PC-3 (cell line): ENCODE data around the gene APOD.

Source experiments
- CTCF ChIP-seq: fragments of 300-600 bp; sonication (generic); conservative IDR thresholded peaks from 2 replicates; pipeline ENCODE4 v1.5.1; 2017; ENCODE audit warnings: antibody characterized with exemption, low read depth, mild to moderate bottlenecking, low read length
- EZH2 ChIP-seq: fragments of 300-600 bp; sonication (generic); IDR thresholded peaks from one replicate; pipeline ENCODE4 v1.6.1; 2017; ENCODE audit warnings: antibody characterized with exemption, mild to moderate bottlenecking, low read length; ENCODE audit not compliant: unreplicated experiment
- EZH2phosphoT487 ChIP-seq: fragments of 300-600 bp; sonication (generic); IDR thresholded peaks from 2 replicates; pipeline ENCODE4 v1.6.1; 2018; ENCODE audit warnings: mild to moderate bottlenecking, antibody characterized with exemption, low read length, borderline replicate concordance

- TF ChIP-seq CTCF (no peak), EZH2phosphoT487 (no peak), EZH2 (no peak)
Measured at GRCh38 chr3:195574497-195575304, 9.0 kb downstream of the APOD start.
